Inflammatory macrophage (primary cell): Measurements from ENCODE around the gene NAA10.

Experiments
- DNase-seq, 2 donors: peaks; one replicate each; pipeline ENCODE4 v3.0.0-alpha.2; 2020 to 2022

NAA10 gene

GRCh38 chrX:153927922-153928760 is 6.7 kb downstream of the NAA10 start:
- peak; percentile 96 to 97 for DNase-seq

GRCh38 chrX:153927672-153927921 is 7.2 kb downstream of the NAA10 start:
- no peak for DNase-seq

- peak; percentile 84 to 85 for DNase-seq
These were observed 7.8 kb downstream of the NAA10 start for GRCh38 chrX:153926858-153927671.

- DNase-seq, result no peak
These were observed 8.3 kb downstream of the NAA10 start for GRCh38 chrX:153926552-153926857.

GRCh38 chrX:153925739-153926551 is 8.9 kb downstream of the NAA10 start, which contains the start of gene ARHGAP4:
Gene ARHGAP4, minus strand, starts transcription at chrX:153926264. Its CDS starts 62 bp downstream, at chrX:153926202.
- DNase-seq, result peak; percentile 50 to 66

- DNase-seq, result peak in 1 of 2 donors; percentile 21
These were observed 9.5 kb downstream of the NAA10 start for GRCh38 chrX:153925387-153925738.

GRCh38 chrX:153924149-153924861 is 10.5 kb downstream of the NAA10 start:
- DNase-seq, result peak; percentile 60 to 71

- DNase-seq, result no peak
These were observed 11.6 kb downstream of the NAA10 start for GRCh38 chrX:153922932-153923857.

- no peak for DNase-seq
These were observed 13.1 kb downstream of the NAA10 start for GRCh38 chrX:153921511-153922446.

GRCh38 chrX:153921070-153921469 is 13.8 kb downstream of the NAA10 start:
- no peak for DNase-seq

- DNase-seq, result no peak
These were observed 14.3 kb downstream of the NAA10 start for GRCh38 chrX:153920546-153920945.

GRCh38 chrX:153919281-153919680 is 15.6 kb downstream of the NAA10 start:
- DNase-seq, result no peak

GRCh38 chrX:153917869-153918268 is 17.0 kb downstream of the NAA10 start:
- no peak for DNase-seq

- no peak for DNase-seq
These were observed 21.1 kb downstream of the NAA10 start for GRCh38 chrX:153913701-153914100.

GRCh38 chrX:153913211-153913610 is 21.6 kb downstream of the NAA10 start:
- DNase-seq, result no peak

GRCh38 chrX:153911798-153912197 is 23.0 kb downstream of the NAA10 start:
- DNase-seq, result no peak

GRCh38 chrX:153910446-153910845 is 24.4 kb downstream of the NAA10 start:
- DNase-seq, result no peak

GRCh38 chrX:153909980-153910360 is 24.9 kb downstream of the NAA10 start:
- no peak for DNase-seq

GRCh38 chrX:153909024-153909979 is 25.5 kb downstream of the NAA10 start:
- DNase-seq, result no peak
